Head of caudate nucleus (tissue), 42 donors: Measurements from ENCODE around the gene PDIA5.

Source experiments
- DNase-seq, 42 donors: peaks; one replicate each; pipeline versions ENCODE4 v3.0.0 to v3.0.0-alpha.2; 2020 to 2021; ENCODE audit warnings: mixed read lengths in 7 of 42
- intact Hi-C: fragments of 100-400 bp; cut with DNase I; formaldehyde crosslinking; loops from one replicate; pipeline ENCODE4 v1.15.0; 2022

The PDIA5 gene

DNA sequence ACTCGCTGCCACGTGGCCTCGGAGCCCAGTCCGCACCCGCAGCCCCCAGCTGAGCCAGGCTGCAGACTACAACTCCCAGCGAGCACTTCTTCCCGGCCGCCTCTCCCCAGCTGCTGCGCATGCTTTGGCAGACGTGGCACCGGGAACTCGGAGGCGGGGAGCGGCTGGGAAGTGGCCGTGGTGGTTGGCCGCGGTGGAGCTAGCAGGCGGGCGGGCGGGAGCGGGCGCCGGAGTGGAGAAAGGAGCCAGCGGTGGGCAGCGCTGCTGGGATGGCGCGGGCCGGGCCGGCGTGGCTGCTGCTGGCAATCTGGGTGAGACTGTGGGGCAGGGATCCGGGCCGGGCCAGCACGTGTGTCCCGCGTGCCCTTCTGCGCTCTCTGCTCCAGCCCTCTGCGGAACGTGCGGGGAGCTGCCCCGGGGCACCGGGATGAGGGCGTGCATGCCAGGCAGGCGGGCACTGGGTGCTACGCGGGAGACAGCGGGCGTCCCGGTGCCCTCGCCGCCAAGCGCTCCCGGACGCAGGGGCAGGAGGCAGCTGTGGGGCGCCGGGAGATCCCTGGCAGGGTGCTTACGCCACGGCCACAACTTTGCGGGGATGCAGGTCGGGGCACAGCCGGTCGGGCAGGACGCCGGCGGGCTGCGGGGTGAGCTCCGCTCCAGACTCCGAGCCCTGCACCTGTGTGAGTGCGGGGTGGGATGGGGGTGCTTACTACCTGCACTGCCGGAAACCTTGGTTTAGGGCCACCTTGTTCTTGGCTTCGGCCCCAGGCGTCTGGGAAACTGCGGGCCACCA is at the start of gene PDIA5:
Gene PDIA5 (plus strand): TSS at position 130 of the 793 bp plus-strand sequence. CDS start 140 bp downstream, at position 270.
- intact Hi-C loops = no loop called here
- peak; percentile 80 to 97 (median 93) for DNase-seq

DNA sequence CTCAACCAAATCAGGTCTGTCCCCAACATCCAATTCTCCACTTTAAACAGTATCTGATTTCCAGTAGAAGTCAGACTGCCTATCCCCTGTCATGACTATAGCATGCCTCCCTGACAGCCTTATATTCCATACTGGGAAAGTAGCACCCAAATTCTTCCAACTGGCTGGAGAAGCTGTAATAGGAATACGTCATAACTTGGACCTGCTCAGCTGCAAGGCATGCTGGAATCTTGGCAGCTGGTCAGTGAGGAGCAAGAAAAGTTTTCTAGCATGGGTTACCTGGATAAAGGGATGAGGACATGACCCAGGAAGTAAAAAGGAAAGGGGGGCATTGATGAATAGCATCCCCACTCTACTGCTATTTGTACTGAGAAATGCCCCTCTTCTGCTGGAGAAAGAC is 48.1 kb upstream of the PDIA5 start:
- intact Hi-C loops = no loop called here
- no peak for DNase-seq

DNA sequence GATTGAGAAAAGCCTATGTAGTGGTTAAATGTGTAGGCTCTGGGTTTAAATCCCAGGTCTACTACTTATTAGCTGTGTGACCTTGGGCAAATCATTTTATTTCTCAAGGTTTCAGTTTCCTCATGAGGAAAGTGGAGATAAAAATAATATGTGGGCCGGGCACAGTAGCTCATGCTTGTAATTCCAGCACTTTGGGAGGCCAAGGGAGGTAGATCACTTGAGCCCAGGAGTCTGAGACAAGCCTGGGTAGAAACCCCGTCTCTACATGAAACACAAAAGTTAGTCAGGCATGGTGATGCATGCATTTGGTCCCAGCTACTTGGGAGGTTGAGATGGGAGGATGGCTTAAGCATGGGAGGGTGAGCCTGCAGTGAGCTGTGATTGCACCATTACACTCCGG is 47.7 kb upstream of the PDIA5 start:
- no peak for DNase-seq
- intact Hi-C loops = no loop called here

DNA sequence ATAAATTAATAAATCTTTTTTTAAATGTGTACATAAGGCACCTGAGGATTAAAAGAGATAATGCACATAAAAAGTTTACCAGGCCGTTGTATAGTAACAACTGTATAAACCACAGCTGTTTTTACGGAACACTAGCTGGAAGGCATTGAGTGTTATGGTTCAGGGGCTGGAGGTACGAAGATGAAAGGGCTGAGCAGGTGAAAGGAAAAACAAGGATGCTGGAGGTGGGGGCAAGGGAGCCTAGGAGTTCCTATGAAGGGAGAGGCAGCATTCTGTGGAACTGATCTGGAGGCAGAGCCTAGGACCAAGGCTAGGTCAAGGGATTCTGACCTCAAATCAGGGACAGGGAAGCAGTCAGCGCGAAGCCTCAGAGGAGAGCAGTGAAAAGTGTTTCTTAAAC is 47.2 kb upstream of the PDIA5 start:
- no peak for DNase-seq
- intact Hi-C loops = no loop called here

DNA sequence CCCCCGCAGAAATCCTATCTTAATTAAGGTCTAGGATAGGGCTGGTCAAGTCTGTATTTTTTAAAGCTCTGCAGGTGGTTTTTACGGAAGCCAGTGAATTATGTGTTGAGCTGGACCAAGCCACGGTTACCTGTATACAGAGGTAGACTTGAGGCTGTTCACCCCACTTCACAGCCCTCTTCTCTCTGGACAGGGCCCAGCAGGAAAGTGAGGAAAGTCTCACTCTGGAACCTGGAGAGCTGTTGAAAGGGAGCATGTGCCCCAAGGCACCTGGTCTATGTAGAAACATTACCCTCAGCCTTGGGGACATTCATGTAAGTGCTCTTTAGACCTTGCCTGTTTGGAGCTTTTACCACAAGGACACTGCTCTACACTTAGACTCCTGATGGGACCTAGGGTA is 46.1 kb upstream of the PDIA5 start:
- intact Hi-C loops = no loop called here
- DNase-seq = no peak

DNA sequence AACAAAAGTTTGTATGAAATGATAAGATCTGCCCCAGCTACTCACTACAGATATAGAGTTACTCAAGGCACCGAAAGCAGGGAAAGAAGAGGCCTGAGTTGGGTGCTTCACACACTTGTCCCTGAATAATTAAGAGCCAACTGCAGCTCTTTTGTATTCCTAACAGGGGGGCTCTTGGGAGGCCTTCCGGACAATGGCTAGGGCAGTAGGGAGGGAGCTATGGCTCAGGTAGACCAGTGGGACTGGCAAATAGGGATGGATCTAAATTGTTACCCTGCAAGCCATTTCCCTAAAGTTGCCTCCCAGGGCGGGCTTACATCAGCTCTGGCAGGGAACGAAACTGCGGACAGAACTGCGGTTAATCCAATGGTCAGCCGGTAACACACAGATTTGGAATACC is 45.4 kb upstream of the PDIA5 start:
- DNase-seq = no peak

DNA sequence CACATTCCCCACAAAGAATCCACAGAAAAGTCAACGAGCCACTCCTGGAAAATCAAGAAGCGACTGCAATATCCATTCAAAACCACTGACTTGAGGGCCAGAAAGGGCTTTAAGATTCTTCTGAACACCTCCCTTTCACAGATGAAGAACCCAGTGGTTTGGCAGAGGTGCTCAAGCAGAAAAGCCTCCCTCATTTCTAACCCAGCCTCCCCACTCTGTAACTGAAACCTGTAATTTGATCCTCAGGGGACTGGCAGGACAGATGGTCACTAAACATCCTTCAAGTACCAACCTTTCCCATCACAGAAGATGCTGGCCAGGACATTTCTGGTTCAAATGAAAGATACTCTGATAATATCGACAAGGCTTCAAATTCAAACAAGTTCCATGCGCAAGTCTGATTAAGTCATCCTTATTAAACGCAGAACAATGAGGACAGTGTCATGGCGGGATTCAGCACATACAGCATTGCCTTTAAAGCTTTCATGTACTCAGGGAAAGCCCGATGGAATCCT is 44.8 kb upstream of the PDIA5 start:
- intact Hi-C loops = no loop called here
- DNase-seq = no peak

More for the DNA sequence above, 45.4 kb upstream of the PDIA5 start:
- intact Hi-C loops = no loop called here

DNA sequence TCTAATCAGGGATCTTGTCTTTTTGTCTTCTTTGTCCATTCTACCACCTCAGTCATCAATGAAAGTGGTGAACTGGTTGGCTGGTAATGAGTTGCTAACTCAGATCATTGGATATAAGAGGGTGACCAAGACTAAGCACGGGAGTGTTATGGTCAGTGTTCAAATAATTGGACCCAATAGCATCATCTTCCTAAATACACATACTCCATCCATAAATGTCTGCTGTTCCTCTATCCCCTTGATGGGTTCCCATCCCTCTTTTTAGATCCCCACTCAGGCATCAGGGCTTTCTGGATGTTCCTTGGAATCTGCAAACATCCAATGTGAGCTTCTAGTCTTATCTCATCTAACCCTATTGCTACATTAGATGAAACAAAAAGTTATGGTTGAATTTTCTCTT is 42.8 kb upstream of the PDIA5 start:
- intact Hi-C loops = no loop called here
- no peak for DNase-seq

DNA sequence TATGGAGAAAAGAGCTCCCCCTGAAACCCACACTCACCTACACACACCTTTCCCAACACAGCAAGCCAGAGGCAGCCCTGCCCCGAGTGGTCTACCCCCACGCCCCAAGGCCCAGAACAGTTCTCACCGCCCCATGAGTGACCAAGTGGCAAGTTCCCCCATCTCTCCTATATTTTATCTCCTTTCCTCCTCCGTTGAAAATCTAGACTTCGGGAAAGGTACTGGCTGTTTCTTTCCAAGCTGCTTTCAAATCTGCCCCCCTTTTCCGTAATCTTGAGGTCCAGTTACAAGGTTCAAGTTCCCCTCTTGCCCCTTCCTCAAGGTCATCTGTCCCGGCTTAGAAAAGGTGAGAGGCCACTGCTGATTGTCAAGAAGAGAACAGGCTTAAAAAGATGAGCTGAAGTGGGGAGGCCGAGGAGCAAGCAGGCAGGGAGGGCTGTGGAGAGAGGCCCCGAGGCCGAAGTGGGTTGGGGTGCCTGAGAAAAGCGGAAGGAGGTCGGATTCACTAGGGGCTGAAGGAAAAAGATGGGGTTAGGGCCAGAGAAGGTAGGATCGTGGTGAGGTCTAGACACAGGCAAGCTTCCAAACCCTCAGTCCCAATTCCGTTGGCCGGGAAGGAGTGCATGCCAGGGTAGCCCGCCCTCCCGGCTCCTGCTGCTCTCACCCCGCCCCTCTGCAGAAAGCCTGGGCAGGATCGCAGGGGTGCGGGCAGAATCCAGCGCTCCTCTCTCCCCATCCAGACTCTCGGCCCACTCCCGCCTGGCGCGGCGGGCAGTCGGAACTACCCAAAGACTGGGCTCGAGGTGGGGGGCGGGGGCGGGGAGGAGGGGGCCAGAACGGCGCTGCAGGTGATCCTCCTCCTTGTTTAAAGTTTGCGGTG is 40.9 kb upstream of the PDIA5 start:
- DNase-seq = peak in 19 of 42 donors; percentile 5 to 49 (median 25)
- intact Hi-C loops = no loop called here

DNA sequence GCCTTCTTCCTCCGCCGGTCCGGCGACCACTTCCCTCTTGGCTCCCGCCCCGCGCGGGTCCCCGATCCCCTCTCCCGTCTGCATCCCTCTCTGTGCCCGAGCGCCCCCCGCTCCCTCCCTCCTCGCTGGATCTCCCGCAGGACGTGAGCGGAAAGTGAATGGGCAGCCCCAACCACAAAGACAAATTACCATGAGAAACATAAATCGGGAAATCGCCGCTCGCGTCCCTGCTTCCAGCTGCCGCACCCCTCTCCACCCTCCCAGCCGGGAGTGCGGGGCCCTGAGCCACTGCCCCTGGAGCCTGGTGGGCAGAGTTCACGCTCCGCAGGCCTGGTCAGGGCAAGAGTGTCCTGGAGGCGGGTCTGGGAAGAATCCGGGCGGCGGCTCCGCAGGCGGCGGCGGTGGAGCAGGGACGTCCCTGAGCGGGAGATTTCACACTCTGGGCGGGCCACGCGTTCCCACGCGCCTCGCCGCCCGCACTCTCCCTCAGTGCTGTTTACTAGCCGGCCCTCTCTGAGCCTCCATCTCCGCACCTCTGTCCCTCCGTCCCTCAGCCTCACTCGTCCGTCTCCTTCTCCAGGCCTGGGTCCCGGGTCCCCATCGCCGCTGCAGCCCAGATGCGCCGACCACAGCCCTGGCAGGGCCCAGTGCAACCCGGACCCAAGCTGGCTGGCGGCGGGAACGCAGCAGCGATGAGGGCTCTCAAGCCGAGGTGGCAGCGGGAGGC is 40.1 kb upstream of the PDIA5 start:
- DNase-seq = peak in 30 of 42 donors; percentile 5 to 59 (median 26)
- intact Hi-C loops = no loop called here

DNA sequence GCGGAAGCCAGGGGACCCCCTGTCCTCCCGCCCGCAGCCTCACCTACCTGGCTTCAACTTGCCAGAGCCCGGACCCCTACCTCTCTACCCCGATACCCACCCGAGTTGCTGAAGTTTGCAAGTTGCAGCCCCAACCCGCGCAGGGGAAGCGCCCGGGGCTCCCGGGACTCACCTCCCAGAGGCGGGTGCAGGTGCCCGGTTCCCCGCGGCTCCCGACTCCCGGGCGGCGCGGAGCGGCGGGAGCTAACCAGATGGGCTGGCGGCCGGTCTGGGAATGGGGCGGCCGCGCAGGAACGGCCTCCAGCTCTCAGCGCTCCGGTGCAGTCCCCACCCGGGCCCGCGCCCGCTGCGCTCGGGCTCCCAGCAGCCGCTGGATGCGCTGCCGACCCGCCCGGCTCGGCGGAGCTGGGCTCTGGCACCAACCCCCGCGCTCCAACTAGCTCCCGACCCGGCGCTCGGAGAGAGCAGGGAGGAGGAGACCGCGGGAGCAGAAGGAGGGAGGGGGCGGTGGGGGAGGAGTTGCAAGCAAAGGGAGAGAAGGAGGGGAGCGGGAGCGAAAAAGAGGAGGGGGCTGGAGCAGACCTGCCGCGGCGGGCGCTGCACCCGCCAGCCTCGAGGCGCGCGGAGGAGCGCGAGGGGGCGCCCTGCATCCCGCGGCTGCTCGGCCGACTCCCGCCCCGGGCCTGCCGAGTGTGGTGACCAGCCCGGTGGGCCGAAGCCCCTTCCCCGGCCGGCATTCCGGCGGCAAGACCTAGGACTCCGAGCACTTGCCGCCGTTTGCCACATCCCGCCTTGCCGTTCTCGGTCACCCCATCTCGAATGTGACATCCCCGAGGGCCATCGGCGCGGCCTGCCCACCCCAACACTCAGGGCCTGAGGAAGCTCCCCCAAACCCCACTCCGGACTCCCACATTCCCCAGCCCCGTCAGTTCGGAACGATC is 39.3 kb upstream of the PDIA5 start, which contains the start of gene SEMA5B:
Gene SEMA5B (minus strand): TSS at position 472 of the 941 bp plus-strand sequence. CDS start 66,500 bp downstream, outside the sequence.
- DNase-seq = peak in 39 of 42 donors; percentile 27 to 80 (median 53)
- intact Hi-C loops = loop anchor here (2.0 kb wide), 1 partner anchor 85 kb away; no protein-coding TSS in a partner anchor

DNA sequence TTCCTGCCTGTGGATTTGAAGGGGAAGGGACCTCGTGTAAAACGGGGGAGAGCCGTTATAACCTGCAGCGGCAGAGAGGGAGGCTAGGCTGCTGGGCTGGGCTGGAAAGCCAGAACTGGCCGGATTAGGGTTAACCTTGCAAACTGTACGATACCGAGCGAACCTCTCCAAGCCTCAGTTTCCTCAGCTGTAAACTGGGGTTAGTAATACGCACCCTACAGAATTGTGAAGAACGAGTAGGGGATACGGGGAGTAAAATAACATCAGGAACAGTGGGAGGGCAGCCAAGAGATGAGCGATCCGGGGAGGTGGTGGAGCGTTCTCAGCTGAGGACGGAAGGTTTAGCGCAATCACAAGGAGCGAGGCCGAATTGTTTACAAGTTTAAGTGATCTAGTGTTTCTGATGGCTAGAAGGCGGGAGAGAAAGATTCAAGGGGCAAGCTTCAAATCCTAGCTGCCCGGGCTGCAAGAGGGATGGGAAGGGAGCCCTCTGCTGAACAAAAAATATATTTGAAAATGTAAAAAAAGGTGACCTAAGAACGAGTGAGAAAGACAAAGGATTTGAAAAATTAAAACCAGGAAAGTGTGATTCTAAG is 38.5 kb upstream of the PDIA5 start:
- intact Hi-C loops = loop anchor here (2.0 kb wide), 1 partner anchor 86 kb away; no protein-coding TSS in a partner anchor
- peak in 38 of 42 donors; percentile 12 to 80 (median 44) for DNase-seq

DNA sequence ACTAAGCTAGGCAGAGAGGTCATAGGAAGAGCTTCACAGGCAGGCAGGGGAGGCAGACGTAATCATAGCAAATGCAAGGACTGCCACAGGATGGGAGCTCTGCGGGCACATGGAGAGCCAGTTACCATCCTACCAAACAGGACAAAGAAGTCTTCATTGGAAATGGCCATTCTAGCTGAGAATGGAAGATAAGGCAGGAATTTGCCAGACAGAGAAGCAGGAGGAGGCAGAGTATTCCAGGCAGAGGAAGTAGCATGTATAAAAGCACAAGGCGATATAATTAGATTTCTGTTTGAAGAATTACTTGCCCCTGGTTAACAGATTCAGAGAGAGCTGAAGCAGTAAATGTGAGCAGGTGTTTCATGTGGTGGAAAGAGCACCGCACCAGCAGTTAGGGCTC is 35.8 kb upstream of the PDIA5 start:
- no peak for DNase-seq
- intact Hi-C loops = no loop called here

DNA sequence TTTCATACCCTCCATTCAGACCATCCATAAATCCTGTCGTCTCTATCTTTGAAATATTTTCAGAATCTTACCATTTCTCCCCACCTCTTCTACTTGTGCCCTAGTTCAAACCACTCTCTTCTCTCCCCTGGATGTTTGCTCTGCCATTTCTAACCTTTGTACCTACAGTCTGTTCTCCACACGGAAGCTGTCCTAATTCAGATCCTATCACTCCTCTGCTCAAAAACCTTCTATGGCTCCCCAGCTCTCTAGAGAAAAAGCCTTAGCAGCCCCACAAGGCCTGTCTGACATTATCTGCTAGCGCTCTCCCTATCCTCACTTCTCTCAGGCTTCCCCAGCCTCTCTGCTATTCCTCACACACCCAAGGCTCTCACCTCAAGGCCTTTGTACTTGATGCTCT is 34.8 kb upstream of the PDIA5 start:
- no peak for DNase-seq
- intact Hi-C loops = no loop called here

DNA sequence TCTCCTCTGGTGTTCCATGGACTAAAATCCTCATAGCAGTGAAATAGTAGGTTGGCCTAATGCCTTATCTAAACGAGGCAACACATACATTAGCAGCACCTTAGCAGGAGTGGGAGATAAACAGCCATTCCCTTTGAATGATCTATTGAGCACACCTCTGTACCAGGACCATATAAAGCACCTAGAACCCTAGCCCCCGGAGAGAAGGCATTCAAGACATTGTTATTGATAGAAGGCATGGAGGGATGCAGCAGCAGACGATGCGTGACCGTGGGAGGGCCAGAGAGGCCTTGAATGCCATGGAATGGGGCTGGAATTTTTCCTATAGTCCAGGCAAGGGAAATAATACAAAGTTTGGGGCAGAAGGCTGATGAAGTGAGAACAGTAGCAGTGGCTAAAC is 32.7 kb upstream of the PDIA5 start:
- intact Hi-C loops = no loop called here
- DNase-seq = no peak

DNA sequence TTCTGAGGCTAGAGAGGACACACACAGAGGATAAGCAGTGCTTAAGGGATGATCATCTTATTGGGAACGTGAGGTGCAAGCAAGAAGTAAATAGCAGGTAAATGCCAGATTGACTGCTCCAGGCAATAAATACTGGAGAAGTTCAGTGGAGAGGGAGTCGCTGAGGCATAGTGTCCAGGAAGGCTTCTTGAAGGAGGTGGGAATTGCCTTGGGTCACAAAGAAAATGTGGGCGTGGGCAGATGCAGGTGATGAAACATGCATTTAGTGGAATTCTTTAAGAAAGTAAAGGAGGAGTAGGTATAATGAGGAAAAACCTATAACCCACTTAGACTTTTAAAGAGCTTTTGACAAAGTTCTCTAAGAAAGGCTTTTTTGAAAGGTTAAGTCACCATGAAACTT is 31.8 kb upstream of the PDIA5 start:
- intact Hi-C loops = no loop called here
- DNase-seq = no peak

DNA sequence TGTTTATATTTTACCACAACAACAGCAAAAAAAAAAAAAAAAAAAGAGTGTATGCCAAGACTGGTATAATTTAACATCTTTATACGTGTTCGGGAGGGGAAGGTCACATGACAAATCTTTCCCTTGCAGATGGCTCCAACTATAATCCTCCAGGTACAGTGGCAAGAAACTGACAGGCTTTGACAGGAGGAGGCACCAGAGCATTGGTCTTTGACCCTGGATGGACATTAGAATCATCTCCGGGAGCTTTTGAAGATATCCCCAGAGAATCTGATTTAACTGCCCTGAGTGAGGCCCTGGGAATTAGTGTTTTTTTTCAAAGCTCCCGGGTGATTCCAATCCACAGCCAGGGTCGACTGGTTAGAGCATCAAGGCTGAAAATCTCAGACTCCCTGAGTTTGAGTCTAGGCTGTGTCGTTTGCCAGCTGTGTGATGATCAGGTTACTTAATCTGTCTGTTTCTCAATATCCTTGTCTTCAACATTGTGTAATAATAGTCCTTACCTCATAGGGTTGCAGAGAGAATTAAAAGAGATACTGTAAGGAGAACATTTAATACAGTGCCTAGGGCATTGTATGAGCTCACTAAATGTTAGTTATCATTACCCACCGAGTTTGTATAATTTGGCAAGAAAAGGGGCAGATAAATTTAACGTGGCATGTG is 30.3 kb upstream of the PDIA5 start:
- no peak for DNase-seq
- intact Hi-C loops = no loop called here
